T-helper 9 cell (primary cell): Measurements from ENCODE around the gene GABRB3.

Source experiments
- DNase-seq: peaks from one replicate; pipeline ENCODE4 v3.0.0-alpha.2; 2020

Gene GABRB3

DNA sequence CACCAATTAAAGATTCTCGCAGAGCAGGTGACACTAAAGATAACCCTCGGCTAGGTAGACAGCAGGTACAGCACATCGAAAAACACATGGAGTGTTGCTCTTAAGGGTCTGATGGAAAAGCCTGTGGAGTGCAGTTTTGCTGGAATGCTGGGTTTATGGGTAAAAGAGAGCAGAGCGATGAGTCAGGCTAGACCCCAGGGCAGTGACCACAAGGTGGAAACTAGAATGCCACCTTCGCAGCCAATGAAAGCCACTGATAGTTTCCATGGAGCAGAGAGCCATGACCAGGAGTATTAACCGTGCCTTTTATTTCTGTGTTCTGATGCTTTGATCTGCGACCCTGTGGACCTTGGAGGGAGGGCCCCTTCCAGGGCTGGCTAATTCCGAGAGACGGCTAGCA, 149.8 kb downstream of the GABRB3 start:
- no peak for DNase-seq

DNA sequence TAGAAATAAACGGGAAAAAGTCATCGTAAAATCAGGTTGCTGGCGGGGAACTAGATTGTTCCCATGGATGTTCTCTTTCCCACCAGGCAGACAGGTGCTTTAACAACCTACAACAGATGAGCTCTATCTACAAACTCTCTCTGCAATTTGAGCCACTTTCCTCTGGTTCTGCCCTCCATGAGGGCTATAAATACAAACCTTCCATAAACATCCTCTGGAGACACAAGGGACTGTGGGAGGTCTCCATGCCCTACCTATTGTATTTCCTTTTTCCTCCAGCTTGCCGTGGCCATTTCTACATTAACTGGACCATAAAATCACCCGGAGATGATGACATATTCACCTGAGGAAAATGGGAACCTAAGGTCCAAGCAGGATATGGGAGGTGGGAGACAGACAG, 151.1 kb downstream of the GABRB3 start:
- no peak for DNase-seq

DNA sequence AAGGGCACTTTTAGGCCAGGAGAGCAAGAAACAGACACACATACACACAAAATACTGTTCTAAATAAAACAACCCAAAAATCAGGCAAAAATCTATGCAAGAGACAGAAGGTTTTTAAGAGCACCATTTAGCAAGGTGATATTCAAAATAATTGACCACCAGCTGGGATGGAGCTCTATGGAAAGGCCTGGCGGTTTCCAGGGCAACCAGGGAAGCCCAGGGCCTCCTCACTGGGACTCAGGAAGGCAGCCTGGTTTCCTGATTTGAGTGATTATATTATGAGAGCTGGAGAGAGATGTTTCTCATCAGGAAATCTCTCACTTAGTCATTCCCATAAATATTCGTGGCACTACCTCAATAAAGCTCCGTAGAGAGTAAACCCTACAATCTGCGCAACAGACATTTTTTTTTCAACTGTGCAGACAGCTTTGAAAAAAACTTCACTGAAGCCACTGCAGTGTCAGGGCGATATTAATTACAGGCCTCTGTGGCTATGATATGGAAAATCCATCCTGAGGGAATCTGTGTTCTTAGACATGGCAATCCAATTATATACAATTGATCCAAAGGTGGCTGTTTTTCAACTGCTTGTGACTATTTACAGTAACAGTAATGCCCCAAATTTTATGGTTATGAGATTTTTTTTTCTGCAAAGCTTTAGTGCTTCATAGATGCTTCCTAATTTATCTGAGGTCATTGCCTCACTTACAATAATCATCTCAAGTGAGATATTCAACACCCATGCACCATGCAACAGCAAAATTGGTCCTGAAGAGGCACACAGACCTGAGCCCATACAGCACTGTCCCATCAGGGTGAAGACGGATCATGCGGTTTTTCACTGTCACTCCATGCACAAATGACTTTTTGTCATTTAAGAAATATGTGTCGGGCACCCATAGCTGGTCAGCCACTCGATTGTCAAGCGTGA, 152.1 kb downstream of the GABRB3 start:
- DNase-seq = no peak

DNA sequence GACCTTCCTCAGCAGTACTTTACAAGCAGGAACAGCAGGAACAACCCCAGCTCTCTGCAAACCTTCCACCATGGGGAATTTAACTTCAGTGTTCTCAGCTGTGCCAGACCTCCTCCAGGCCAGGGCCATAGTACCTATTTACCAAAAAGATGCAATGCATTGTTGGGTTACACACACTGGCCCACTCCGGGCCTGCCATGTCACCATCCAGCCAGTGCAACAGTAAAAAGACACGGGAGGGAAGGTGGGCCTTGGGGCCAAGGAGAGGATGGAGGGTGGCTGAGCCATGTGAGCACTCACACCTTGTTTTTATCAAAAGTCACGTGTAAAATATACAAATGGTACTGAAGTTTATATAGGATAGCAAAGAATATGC, 157.0 kb downstream of the GABRB3 start:
- no peak for DNase-seq

GRCh38 chr15:26615188-26615926, 157.5 kb downstream of the GABRB3 start:
- DNase-seq = no peak

- DNase-seq = no peak
Observed at GRCh38 chr15:26614734-26615133, 158.1 kb downstream of the GABRB3 start.

DNA sequence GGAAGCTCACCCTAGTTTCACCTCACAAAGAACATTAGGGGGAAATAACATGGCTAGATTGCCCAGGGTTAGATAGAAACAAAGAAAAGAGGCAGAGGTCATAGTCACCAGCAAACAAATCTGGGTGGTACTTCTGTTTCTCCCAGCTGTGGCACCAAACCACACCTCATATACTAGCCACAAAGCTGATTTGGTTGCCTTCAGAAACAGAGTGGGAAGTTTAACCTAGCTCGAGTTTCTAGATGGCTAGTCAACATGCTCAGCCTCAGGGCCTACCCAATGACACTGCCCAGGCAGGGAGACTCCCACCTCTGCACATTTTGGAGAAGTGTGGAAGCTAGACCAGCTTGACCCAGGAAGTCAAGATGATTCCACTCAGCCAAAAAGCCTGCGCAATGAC, 174.2 kb downstream of the GABRB3 start:
- DNase-seq = no peak

- DNase-seq = no peak
Observed at GRCh38 chr15:26595611-26596010, 177.3 kb downstream of the GABRB3 start.

DNA sequence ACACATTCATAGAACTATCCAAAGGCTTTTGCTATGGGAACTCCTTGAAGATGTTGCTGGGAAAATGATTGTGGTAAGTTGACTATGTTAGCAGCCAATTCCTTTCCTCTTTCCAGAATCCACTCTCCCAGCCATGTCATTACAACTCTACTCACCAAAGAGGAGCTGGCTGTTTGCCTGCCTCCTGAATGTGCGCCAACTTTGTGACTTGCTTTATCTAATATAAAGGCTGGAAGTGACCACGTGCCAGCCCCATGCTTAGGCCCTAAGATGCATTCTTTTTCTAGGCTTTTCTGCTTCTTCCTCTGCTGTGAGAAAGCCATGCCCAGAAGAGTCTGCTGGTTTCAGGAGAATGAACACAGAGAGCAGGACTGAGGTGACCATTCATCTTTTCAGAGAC, 182.2 kb downstream of the GABRB3 start:
- no peak for DNase-seq

DNA sequence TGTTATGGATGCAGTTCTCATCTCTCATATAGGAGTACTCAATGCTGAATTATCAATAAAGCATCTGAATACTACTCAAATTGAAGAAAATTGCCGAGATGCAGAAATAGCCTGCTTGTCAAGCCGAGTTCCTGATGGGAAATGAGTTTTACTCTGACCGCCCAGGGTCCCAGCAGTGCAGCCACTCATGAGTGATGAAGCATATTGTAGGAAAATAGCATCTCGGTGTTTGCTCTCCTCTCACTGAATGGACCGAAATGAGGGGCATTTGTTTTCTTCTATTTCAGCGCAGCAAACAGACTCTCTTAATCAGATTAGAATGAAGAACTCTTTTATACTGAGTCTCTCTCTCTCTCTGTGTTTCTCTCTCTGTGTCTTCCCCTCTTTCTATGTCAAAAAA, 190.0 kb downstream of the GABRB3 start:
- no peak for DNase-seq

DNA sequence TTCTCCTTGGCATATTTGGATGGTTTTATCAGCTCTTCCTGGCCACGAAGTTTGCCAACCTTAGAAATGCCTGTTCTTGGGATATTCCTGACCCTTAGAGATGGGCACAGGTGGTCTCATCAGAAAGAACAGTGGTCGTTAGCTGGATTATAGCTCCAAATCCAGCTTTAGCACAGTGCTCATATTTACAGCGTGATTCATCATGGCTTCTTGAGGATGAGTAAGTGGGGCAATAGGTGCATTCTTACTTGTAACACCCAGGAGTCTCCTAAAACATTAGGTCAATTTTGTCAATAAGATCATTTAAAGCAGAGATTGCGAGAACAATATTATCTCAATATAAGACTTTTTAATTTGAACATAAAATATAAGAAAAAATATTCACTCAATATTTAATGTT, 191.9 kb downstream of the GABRB3 start:
- no peak for DNase-seq

DNA sequence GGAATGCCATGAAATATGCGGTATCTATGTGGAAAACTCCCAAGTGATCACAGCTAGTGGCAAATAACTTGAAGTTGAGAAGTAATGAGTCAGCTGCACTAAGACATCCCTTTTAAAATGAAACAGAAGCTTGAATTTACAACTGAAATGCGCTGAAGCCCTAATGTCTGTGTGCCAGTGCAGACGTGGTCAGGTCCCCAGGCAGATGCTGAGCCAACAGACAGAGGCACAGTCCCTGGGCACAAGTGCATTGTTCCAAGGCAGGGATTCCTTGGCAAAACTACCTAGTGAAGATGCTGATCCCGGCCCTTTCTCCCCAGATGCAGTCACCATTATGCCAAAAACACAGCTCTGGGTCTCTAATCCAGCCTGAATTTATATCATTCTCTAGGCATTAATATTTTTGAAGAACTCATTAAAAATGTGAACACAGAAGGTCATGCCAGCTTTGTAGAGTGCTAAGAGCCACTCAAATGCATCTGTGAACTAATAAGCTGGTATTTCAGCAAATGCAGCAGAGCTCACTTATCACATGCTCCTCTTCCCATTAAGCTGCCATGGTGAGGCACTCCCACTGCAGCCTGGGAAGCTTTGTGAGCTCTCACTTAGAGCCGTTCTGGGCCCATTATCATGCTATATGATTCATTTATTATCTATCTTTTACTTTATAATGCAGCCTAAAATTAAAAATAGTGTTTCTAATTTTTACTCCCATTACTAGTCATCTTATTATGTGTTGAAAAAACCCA, 200.1 kb downstream of the GABRB3 start:
- no peak for DNase-seq

GRCh38 chr15:26571346-26571745, 201.5 kb downstream of the GABRB3 start:
- no peak for DNase-seq

GRCh38 chr15:26565542-26565941, 207.3 kb downstream of the GABRB3 start:
- DNase-seq = no peak

DNA sequence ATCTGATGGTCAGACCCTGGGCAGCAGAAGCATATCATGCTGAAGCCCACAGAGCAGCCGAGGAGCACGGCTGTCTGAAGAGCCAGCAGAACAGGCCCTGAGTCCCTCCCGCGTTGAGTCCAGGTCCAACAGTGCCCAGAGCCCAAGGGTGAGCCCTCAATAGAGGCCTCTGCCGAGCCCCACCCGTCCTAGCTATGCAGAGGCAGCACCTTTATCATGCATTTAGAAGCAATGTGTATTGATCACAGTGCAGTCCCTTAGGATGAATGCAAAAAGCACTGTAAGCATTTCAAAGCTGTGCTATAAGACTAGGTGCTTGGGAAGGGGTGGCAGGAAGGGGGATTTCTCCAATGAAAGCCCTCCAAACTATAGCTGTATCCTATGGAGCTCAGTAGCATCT, 208.5 kb downstream of the GABRB3 start:
- no peak for DNase-seq

DNA sequence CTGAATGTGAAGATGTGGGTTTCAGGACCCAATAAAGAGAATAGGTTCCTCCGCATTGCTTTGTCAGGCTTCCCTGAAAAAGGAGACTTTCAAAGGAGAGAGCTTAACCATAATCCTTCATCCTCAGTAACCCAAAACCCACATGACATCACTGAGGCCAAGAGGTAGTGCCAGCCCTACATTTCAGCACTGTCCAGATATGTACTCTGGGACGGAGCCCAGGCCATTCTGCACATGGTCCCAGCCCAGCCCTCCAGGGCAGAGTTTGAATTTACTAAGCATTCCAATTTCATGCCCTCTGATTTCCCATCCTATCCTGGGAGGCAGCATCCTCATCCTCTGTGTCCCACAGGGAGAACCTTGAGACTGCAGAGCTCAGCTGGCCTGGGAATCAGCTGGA, 210.5 kb downstream of the GABRB3 start:
- DNase-seq = no peak

DNA sequence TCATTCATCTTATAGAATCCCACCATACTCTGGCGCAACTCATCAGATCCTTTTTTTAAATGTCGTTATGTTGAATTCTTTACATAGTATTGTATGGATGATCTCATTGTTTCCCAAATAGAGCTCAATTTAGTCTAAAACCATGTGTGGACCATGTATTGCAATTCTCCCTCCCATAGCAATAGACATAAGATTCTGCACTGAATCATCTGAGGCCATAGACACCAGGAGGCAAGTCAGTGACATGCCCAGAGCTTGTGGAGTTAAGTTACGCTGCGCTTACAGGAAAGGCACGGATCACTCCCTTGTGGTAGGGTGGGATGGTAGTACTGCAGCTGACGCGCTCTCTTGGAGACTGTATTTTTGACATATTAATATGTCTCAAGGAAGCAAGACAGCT, 211.0 kb downstream of the GABRB3 start:
- no peak for DNase-seq

DNA sequence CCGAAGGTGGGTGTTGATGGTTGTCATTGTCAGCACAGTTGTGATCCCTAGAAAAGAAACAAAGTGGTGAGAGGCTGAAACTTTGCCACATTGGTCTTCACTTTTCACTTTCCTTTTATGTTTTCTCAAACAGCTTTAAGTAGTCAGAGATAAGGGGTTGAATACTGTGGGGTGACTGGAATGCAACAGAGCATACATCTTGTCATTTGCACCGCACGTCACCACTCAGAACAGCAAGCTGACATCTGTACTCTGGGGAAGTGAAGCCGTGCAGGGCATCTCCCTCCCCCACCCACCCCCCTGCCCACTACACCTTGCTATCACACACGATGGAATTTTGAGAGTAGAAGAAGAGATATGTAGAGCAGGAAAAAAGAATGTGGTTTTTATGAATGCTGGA, 211.7 kb downstream of the GABRB3 start:
- DNase-seq = no peak

DNA sequence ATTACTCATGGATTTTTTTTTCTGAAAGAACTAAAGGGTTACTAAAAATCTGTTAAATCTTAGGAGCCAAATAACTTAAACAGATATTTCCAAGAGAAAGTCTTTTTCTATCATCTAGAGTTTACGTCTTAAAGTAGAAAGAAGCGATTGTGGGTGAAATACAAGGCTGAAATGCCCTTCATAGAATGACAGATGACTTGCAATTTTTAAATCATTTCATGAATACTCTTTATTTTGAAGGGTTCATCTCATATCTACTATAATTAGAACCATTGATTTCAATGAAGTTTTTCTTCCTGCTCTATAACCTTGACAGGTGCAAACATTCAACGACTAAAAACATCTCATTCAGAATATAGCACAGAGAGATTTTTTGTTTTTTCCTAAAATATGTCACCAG, 217.0 kb downstream of the GABRB3 start:
- DNase-seq = no peak

DNA sequence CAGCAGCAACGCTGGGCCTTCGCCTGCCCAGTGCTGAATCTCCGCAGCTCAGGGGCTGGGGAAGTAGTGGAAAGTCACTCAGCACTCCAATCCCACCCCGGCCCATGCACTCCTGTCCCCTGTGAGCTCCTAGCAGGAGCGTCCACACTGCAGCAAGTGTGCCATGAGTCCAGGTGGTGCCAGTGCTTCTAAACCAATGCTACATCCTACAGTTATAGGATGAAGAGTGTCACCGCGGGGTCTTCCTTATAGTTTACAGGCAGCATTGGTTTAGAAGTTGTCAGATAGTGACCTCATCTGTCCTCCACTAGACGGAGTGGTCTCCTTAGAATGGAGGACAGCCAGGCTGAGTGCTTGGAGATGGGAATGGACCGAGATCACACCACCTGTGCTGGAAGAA, 221.4 kb downstream of the GABRB3 start:
- DNase-seq = no peak

DNA sequence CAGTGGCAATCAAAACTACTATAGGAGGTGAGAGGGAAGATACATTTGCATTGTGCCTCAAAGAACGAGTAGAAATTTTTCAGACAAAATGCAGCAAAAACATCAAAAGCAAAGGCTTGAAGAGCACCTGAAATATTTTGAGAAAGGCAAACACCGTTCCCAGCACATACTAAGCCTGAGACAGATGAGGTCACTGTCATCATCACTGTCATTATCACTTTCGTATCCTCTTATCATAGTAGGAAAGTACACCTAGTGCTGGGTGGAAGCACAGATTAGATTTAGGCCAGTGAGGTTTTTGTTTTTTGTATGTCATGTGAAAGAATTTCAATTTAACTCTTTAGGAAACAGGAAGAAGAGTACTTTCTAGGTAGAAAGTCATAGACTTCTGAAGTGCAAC, 222.0 kb downstream of the GABRB3 start:
- DNase-seq = no peak

DNA sequence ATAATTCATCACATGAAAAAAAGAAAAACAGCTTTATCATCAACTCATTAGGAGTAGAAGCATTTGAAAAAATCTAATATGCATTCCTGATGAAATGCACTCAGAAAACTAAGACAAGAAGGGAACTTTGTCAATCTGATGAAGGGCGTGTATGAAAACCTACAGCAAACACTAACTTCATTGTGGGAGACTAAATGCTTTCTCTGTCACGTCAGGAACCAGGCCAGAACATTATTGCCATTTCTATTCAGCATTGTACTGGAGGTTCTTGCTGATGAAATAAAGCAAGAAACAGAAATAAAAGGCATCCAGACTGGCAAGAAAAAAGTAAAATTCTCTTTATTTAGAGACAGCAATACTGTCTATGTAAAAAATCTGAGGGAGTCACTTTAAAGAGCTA, 235.2 kb downstream of the GABRB3 start:
- no peak for DNase-seq

DNA sequence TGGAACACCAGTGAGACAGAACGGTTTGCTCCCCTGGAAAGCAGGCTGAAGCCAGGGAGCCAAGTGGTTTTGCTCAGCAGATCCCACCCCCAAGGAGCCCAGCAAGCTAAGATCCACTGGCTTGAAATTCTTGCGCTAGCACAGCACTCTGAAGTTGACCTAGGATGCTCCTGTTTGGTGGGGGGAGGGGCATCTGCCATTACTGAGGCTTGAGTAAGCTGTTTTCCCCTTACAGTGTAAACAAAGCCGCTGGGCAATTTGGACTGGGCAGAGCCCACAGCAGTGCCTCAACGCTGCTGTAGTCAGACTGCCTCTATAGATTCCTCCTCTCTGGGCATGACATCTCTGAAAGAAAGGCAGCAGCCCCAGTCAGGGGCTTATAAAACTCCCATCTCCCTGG, 241.4 kb downstream of the GABRB3 start:
- no peak for DNase-seq

DNA sequence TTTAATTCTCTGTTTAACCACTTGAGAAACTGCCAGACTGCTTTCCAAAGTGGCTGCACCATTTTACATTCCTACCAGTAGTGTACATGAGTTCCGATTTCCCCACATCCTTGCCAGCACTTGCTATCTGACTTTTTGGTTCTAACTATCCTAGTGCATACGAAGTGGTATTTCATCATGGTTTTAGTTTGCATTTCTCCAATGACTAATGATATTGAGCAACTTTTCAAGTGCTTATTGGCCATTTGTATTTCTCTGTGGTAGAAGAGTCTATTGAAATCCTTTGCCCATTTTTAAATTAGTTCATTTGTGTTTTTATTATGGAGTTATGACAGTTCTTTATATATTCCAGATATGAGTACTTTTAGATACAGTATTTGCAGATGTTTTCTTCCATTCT, 247.8 kb downstream of the GABRB3 start:
- DNase-seq = no peak
